NCI-H82 (cell line): ENCODE measurements around the gene SF3A2.
"Not testable (repeated sequence)": the region's sequence is repeated elsewhere in the genome, so short reads cannot be mapped to it uniquely, and the experiment has no call there.

Experiments used
- DNase-seq: peaks from one replicate; lab custom pipeline; 2025; lab: John Stamatoyannopoulos, UW

SF3A2 gene

DNA sequence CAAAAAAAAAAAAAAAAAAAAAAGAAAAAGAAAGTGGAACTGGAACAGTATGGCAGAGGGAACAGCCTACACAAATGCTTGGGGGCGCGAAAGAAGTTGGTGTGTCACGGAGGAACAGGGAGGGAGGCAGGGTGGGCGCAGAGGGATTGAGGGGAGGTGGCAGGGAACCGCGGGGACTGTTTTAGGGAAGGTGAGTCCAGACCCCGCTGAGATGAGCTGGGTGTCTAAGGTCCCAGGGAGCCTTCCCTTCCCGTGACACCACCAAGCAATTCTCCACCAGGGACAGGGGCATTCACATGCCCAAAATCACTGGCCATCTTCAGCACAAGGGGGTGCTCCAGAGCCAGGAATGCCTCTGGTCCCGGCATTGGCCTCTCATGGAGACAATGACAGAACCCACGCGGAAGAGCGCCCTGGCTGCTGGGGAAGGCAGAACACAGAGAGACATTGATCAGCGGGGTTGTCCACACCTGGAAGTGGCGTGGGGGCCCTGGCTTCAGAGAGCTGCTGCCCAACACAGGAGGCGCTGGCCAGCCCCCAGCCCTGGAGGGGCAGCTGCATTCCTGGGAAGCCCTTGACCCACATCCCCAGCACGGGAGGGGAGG, 38.4 kb downstream of the SF3A2 start:
- peak; percentile 81 for DNase-seq

DNA sequence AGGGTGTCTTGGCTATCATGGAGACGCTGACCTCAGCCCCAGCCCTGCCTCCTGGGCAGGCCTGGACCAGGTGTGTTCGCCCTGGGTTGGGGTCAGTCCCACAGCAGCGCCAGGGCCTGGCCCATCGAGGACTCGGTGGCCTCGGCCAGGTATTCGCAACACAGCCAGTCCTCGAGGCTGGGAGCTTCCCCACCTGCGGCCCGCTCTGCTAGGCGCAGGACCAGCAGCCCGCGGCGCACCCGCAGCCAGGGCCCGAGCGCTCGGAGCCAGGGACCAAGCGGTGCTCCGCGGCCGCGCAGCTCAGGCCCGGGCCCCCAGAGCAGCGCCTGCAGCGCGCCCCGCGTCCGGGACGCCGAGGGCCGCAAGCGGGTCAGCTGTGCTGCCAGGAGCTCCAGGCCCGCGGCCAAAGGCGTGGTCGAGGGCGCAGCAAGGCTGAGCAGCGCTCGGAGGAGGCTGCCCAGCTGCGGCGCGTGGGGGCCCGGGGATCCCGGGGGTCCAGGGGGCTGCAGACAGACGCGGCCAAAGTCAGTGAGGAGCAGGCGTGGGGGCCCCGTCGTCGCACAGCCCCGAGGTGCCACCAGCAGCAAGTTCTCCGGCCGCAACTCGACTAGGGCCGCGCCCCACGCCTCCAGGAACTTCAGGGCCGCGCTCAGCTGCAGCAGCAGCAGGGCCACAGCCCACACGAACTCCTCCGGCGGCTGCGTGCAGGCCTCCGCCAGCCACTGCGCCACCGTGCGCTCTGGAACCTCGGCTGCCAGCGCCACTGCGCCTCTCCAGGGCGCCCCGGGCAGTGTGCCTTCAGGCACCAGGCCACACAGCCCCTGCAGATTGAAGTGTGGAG, 39.2 kb downstream of the SF3A2 start:
- DNase-seq = no peak

DNA sequence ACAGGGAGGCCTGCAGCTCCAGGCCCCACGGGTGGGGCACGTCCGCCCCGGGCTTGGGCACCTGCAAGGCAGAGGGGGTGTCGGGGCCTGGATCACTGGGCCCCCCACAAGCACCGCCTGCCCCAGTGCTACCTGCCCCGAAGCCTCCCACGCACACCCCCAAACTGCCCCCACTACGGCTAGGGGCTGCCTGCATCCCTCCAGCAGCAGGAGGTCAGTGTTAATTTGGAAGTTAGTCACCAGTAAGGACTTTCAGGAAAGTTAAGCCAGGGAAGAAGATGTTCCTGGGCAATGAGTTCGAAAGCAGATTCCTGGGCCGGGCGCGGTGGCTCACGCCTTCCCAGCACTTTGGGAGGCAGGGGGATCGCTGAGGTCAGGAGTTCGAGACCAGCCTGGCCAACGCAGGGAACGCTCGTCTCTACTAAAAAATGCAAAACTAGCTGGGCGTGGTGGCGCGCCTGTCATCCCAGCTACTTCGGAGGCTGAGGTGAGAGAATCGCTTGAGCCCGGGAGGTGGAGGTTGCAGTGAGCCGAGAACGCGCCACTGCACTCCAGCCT, 39.9 kb downstream of the SF3A2 start:
- DNase-seq = no peak

DNA sequence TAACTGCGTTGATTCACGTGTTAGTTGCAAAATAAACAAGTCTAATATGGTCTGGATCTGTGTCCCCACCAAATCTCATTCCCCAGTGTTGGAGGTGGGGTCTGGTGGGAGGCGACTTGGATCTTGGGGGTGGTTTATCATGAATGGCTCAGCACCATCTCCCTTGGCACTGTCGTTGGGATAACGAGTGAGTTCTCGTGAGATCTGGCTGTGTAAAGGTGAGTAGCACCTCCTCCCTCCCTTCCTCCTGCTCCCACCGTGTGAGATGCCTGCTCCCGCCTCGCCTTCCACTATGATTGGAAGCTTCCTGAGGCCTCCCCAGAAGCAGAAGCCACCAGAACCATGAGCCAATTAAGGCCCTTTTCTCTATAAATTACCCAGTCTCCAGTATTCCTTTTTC, 40.5 kb downstream of the SF3A2 start:
- DNase-seq = no peak

DNA sequence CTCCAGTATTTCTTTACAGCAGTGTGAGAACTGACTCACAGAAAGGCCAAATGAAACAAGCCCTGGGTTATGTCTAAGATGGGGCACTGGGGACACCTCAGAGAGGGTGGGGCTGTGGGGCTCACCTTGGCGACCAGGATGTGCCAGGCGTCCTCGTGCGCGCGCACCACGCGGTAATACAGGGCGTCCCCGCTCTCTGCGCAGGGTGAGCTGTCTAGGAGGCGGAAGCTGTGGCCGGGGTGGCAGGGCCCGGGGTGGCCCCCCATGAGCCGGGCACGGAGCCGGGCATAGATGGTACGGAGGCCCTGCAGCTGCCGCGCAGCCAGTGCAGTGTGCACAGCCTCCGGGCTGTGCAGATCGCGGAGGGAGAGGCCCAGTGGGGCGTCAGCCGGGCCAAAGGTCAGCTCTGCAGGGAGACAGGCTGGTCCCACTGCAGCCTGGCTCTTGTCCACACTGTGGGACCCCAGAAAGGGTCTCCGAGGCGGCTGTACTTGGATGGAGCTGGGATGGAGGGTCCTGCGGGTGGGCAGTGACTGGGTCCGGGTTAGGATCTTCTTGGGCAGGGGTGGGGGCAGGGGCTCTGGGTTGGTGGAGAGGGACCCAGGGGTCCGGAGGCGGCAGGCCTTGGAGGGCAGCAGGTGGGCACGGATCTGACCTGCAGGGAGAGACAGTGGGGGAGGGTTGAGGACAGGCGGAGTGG, 42.0 kb downstream of the SF3A2 start:
- DNase-seq = no peak

DNA sequence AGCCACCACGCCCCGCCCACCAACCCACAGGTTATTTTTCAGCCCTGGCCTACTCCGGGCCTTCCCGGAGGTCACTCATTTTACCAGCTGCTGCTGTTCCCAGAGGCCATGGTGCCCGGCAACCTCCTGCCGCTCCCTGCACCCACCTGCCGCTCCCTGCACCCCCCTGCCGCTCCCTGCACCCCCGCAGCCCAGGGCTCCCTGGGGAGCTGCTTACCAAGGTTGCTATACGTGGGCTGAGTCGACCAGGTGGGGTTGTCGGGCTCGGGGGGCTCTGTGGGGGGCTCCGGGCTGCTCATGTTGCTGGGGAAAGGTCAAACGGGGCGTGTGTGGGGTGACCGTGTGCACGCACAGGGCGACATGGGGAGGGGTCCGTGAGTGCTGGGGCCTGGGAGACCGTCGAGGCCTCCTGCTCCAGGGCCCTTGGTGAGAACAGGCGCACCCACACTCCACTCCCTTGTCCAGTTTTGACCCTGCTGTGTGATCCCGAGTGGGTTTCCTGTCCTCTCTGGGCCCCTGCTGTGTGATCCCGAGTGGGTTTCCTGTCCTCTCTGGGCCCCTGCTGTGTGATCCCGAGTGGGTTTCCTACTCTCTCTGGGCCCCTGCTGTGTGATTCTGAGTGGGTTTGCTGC, 44.1 kb downstream of the SF3A2 start:
- no peak for DNase-seq

DNA sequence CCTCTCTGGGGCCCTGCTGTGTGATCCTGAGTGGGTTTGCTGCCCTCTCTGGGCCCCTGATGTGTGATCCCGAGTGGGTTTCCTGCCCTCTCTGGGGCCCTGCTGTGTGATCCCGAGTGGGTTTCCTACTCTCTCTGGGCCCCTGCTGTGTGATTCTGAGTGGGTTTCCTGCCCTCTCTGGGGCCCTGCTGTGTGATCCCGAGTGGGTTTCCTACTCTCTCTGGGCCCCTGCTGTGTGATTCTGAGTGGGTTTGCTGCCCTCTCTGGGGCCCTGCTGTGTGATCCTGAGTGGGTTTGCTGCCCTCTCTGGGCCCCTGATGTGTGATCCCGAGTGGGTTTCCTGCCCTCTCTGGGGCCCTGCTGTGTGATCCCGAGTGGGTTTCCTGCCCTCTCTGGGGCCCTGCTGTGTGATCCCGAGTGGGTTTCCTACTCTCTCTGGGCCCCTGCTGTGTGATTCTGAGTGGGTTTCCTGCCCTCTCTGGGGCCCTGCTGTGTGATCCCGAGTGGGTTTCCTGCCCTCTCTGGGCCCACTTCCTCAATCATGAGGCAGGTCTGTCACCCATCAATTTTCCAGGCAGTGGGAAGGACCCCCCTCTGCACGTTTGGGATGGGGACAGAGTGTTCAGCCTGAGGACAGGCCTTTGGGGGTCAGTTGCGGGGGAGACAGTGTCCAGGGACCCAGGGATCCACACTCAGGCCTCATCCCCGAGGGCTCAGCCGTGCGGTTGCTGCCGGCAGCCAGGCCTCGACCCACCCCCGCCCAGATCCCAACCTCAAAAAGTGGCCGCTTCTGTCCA, 44.8 kb downstream of the SF3A2 start:
- DNase-seq = not testable (repeated sequence)

DNA sequence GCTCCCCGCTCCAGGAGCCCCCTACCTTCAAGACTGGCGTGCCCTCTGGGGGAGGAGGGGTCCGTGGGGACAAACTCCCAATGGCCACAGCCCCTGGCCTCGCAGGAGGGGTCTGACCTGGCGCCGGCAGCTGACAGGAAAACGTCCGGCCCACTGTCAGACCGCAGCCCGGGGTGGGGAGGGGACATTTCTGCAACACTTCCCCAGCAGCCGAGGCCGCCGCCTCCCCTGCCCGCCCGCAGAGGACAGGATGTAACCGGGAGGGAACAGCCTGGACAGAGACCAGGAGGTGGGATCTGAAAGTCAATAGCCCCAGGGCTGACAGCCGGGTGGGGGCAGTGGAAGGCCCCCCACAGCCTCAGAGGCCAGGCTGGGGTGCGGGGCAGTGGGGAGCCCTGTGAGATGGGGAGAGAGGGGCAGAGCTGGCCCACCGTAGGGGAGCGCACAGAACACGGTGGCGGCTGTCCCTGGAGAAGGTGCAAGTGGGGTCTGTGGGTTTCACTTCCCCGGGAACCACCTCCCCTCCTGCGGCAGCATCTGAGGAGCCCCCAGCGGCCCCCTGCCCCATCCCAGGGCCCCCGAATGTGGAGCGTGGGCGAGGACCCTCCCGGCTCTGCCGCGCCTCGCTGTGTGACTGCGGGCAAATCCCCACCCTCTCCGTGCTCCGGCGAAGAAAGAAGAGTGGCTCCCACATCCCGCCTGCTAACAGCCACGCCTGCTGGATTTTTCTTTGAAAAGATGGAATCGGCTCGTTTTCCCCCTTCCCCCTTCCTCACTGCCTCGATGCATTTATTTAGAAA, 45.6 kb downstream of the SF3A2 start, which contains the start of gene PEAK3:
Gene PEAK3, minus strand, starts transcription at position 114 of the 800 bp plus-strand sequence. CDS start 1,244 bp downstream, outside the sequence.
- no peak for DNase-seq

DNA sequence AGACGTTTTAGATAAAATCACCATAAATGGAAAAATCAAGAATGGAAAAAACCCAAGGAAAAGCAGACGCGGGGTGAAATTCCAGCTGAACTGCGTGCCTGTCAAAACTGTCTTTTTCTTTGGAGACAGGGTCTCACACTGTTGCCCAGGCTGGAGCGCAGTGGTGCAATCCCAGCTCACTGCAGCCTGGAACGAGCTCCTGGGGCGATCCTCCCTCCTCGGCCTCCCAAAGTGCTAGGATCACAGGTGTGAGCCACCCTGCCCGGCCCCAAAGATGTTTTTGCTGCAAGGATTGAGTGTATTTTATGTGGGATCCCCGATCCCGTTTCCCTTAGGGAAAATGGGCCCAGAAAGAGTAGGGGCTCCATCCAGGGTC, 46.2 kb downstream of the SF3A2 start:
- no peak for DNase-seq

DNA sequence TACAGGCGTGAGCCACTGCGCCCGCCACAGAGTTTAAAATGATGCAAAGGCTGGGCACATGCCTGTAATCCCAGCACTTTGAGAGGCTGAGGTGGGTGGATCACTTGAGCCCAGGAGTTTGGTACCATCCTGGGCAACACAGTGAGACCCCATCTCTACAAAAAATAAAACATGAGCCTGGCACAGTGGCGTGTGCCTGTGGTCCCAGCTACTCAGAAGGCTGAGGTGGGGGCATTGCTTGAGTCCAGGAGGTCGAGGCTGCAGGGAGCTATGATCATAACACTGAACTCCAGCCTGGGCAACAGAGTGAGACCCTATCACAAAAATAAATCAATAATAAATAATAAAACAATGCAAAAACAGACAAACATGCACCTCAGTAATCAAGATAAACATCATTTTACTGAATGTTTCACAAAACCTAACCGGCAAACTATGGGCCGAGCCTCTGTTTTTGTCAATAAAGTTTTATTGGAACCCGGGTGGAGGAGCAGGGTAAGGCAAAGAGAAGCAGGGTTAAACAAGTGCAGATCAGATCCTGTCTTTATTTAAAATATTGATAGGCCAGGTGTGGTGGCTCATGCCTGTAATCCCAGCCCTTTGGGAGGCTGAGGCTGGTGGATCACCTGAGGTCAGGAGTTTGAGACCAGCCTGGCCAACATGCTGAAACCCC, 47.3 kb downstream of the SF3A2 start:
- no peak for DNase-seq

DNA sequence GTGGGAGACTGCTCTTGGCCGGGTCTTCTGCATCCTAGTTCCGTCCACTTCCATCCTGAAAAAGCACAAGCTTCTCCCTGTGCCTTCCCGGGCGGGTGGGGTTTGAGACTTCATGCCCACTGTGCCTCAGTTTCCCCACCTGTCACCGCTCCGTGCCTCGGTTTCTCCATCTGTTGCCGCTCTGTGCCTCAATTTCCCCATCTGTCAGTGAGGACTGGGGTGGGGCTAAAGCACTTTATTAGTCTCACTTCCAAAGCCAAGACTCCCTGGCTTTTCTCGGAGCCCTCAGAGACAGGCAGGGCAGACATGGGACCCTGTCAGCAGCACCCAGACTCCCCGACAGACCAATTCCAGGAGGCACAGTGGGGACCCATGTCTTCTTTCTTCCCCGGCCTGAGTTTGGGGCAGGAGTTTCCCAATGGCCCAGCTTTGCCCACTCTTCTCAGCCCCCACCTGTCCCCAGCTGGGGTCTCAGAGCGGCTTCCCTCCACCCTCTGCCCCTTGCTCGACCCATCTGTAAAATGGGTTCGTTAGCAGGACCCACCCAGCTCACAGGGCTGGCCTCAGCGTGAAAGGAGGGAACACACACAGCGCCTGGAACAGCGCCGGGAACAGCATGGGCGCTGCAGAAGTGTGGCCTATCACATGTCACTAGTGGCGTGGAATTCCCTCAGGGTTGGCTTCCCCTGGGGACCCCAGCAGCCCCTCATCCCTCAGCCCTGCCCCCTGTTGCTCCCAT, 49.9 kb downstream of the SF3A2 start:
- DNase-seq = no peak

DNA sequence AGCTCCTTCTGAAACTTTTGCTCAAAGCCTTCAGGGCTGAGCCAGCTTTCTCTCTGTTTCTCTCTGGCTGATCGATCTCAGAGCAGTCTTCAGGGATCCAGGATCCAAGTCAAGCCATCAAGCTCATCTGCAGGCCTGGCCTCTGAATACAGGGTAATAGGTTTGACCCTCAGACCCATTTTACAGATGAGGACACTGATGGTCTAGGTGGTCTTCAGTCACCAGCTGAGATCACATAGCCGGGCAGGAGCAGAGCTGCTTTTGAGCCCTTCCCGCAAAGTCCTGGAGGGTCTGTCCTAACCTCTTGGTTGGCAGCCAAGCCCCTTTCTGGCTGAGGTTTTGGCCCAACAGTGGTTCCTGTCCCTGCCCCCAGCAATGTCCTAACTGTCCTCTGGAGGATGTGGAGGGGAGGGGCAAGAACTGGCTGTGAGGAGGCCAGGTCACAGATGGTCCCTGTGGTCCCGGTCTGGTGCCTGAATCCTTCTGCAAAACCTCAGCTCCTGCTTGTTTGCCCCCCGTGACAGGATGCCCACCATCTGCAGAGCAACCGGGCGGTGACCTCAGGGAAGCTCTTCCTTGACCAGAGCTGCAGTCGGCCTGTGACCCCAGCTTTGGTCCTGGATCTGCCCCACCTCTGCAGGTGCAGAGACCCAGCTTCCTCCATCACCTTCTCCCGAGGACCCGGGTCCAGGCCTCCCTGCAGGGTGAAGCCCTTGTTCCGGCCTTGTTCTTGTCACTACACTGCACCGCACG, 51.1 kb downstream of the SF3A2 start:
- no peak for DNase-seq

DNA sequence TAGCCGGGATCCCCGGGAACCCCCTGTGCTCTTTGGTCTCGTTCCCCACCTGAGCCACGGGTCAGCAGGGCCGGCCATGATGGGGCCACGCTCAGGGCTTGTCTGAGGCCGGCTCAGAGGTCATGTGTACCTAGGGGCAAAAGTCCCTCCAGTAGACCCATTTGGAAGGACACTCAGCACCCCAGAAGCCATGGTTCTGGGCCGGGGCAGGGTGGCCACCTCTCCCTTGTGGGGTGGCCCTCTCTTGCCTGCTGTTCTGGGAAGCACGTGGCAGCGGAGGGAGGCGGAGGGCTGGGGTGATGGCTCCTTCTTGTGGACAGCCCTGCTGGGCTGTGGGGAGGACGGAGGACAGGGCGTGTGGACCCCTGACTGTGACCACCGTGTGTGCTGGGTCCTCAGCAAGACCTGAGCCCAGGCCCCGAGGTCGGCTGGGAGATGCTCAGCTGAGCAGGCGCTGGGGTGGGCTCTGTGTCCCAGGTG, 51.8 kb downstream of the SF3A2 start:
- no peak for DNase-seq

DNA sequence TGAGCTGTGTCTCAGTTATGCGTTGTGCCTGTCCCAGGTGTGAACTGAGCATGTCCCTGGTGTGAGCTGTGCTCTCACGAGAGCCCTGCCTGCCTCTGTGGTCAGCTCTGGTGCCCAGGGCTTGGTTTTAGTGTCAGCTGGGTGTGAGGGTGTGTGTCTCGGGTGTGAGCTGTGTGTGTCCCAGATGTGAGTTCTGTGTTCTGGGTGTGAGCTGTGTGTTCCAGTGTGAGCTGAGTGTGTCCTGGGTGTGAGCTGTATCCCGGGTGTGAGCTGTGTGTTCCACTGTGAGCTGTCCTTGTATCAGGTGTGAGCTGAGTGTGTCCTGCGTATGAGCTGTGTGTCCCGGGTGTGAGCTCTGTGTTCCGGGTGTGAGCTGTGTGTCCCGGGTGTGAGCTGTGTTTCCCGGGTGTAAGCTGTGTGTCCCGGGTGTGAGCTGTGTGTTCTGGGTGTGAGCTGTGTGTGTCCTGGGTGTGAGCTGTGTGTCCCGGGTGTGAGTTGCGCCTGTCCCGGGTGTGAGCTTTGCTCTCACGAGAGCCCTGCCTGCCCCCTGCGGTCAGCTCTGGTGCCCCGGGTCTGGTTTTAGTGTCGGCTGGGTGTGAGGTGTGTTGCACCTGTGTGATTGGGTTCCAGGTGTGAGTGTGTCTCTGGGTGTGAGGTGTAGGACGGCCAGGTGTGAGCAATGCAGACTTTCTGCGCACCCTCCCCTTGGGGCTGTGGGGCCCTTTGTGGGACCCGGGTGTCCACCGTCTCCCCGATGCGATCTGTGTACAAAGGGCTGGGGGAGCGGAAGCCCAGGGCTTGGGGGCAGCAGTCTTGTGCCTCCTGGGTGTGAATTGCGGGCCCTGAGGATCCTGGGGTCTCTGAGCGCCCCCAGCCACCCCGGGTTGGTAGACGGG, 52.4 kb downstream of the SF3A2 start:
- no peak for DNase-seq

DNA sequence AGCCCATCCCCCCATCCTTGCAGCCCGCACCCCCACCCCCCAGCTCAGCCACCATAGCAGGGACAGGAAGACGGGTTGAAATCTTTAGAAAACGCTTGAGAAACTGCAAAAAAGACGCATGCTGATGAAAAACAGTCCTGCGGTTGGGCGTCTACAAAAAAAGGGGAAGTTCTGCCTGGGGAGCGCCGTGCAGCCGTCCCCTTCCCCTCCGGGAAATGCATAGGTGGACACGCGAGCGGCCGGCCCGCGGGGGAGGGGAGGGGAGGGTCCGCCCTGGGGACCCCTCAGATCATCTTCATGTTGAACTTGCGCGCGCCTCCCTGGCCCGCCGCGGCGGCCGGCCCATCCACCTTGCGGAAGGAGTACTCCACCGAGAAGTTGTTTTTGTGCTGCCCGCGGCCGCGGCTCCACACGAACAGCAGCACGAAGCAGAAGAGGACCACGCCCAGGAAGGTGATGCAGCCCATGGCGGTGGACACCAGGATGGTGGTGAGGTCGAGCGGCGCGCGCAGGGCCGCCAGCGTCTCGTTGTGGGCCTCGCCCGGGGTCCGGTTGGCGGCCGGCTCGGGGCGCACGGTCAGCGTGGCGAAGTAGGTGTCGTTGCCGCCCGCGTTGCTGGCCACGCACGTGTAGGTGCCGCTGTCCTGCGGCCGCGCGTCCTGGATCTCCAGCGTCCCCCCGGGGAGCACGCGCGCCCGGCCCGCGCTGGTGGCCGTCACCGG, 53.3 kb downstream of the SF3A2 start:
- DNase-seq = no peak

DNA sequence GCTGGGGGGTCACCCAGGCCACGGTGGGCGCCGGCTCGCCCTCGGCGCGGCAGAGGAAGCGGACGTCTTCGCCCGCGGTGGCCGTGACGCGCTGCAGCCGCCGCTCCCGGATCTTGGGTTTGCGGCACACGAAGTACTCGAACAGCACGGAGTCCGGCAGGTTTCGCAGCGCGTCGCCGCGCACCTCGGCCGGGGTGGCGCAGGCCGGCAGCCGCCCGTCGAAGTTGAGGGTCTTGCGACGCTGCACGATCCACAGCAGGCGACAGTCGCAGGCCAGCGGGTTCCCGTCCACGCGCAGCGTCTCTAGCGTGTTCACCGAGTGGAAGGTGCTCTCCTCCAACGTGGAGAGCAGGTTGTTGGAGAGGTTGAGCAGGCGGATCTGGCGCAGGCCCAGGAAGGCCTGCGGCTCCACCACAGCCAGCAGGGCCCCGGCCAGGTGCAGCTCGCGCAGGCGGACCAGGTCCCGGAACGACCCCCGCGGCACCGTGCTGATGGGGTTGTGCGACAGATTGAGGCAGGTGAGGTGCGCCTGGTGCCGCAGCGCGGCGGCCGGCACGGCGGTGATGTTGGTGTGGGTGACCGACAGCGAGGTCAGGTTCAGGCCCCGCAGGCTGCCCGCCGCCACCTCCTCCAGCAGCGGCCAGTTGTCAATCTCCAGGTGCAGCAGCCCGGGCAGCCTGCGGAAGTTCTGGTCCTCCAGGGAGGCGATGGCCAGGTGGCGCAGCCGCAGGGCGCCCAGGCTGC, 54.0 kb downstream of the SF3A2 start:
- no peak for DNase-seq
